ENCODE results near the gene SRD5A1. TPM values are rescaled to one million over a fixed set of nuclear protein-coding genes. Genes with fewer than 3 reads are reported as not detected.

The SRD5A1 gene
- total RNA-seq, 3 donors from 2014 or later: 3.6 to 10.6 (median 7.0) TPM

DNA sequence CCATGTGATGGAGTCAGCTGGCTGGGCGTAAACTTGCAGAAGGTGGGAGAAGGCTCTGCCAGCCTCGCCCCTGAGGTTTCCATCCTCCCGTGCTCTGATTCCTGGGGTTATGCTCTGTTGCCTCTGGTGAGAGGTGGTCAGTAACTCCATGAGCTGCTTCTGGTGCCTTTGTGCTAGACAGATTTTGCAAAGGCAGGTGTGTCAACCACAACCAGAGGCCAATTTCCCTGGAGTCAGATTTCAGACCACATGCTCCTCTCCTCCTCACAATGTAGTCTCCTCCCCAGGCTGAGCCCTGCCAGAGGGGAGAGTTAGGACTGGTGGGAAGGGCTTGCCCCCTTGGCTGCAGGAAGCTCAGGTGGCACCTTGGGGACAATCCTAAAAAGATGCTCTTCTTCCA is 41.2 kb downstream of the SRD5A1 start:
- no peaks in the 10 kb centered on the region for H3K9me3 ChIP-seq
- H3K4me3 ChIP-seq: no peak overlapping the region
- no peak overlapping the region for H3K27ac ChIP-seq
- DNase-seq (ENCODE audit: low spot score in 2 of 2): no peak
- intact Hi-C loops (cut with DNase I; ENCODE audit: low total_unique reads): no loop called here
- H3K36me3 ChIP-seq: no peaks in the 10 kb centered on the region
- no peaks in the 10 kb centered on the region for H3K4me1 ChIP-seq
- TF ChIP-seq POLR2A (IDR thresholded peaks at IDR 0.05) (no peak), POLR2AphosphoS5 (IDR thresholded peaks at IDR 0.05) (no peak)
- TF ChIP-seq, protein P1, sequence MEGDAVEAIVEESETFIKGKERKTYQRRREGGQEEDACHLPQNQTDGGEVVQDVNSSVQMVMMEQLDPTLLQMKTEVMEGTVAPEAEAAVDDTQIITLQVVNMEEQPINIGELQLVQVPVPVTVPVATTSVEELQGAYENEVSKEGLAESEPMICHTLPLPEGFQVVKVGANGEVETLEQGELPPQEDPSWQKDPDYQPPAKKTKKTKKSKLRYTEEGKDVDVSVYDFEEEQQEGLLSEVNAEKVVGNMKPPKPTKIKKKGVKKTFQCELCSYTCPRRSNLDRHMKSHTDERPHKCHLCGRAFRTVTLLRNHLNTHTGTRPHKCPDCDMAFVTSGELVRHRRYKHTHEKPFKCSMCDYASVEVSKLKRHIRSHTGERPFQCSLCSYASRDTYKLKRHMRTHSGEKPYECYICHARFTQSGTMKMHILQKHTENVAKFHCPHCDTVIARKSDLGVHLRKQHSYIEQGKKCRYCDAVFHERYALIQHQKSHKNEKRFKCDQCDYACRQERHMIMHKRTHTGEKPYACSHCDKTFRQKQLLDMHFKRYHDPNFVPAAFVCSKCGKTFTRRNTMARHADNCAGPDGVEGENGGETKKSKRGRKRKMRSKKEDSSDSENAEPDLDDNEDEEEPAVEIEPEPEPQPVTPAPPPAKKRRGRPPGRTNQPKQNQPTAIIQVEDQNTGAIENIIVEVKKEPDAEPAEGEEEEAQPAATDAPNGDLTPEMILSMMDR (IDR thresholded peaks at IDR 0.05): no peak
- no peaks in the 10 kb centered on the region for H3K27me3 ChIP-seq

DNA sequence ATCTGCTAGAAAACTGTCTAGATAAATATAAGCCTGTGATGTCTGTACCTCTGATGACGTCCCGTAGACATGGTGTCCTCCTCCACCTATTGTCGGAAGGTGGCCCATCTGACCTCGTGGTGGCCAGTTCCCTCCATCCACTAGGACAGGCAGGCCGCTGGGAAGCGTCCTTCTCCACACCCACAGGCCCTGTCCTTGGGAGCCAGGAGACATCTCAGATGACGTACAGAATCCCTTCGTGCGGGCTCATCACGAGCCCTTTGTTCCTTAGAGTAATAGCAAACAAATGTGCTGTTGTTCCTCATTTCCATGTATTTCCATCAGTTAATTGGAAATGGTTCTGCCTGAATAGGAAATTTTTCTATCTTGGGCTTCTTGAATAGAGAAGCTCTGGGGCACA is 41.6 kb downstream of the SRD5A1 start:
- no peak for DNase-seq (ENCODE audit: low spot score in 2 of 2)
- intact Hi-C loops (cut with DNase I; ENCODE audit: low total_unique reads): no loop called here
- TF ChIP-seq, protein P1 (IDR thresholded peaks at IDR 0.05): no peak
- TF ChIP-seq POLR2A (IDR thresholded peaks at IDR 0.05) (no peak), POLR2AphosphoS5 (IDR thresholded peaks at IDR 0.05) (no peak)

DNA sequence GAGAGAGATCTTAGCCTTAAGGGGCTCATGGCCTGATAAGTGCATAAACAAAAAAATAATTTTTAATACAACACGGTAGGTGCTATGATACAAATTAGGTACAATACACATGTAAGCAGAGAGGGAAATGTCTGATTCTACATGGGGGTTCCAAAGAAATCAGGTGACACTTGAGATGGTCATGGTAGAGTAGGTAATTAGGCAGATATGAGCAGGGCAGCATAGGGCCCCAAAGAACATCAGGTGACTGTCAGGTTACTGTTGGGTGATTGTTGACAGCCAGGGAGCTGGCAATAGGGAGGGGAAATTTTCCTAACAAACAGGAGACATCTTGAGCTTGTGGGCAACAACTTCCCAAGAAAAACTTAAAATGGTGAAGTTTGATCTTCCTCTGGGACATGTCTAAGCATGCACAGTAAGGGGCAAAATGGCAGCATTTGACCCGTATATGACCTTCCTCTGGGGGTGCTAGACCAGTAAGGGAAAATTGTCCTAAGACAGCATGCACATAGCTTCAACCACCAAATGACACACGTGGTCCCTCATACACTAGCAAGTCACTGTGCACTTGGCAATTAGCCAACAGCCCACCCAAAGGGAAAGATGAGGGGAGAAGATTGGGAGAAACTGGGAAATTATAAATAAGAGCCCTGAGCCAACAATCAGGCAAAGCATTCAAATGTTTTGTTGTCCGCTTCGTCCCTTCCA is 42.7 kb downstream of the SRD5A1 start:
- DNase-seq (ENCODE audit: low spot score in 2 of 2): no peak
- intact Hi-C loops (cut with DNase I; ENCODE audit: low total_unique reads): no loop called here
- no peak overlapping the region for H3K4me3 ChIP-seq

More for the DNA sequence above, 41.6 kb downstream of the SRD5A1 start:
- no peaks in the 10 kb centered on the region for H3K36me3 ChIP-seq
- H3K27me3 ChIP-seq: no peaks in the 10 kb centered on the region
- no peak overlapping the region for H3K4me3 ChIP-seq
- no peak overlapping the region for H3K27ac ChIP-seq
- no peaks in the 10 kb centered on the region for H3K9me3 ChIP-seq
- H3K4me1 ChIP-seq: no peaks in the 10 kb centered on the region

DNA sequence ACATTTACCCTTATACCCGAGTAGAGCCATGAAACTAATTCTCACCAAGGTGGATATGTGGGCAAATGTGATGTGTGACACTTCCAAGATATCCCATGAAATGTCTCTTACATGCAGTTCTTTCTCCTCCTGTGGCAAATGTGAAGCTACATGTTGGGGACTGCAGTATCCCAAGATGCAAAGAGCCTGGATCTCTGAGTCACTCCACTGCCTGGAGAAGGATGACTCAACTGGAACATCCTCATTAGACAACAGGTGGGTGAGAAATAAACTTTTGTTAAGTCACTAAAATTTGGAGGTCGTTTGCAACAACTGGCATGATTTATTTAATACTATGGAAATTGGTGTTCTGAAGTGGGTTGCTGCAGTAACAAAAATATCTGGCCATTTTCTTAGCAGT is 43.5 kb downstream of the SRD5A1 start:
- Histone ChIP-seq H3K27me3 (no peaks in the 10 kb centered on the region), H3K9me3 (no peaks in the 10 kb centered on the region), H3K27ac (no peak overlapping the region), H3K4me3 (no peak overlapping the region), H3K36me3 (no peaks in the 10 kb centered on the region), H3K4me1 (no peaks in the 10 kb centered on the region)
- TF ChIP-seq, protein P1 (IDR thresholded peaks at IDR 0.05): no peak
- TF ChIP-seq POLR2A (IDR thresholded peaks at IDR 0.05) (no peak), POLR2AphosphoS5 (IDR thresholded peaks at IDR 0.05) (no peak)
- DNase-seq (ENCODE audit: low spot score in 2 of 2): no peak
- intact Hi-C loops (cut with DNase I; ENCODE audit: low total_unique reads): no loop called here

More for the DNA sequence above, 42.7 kb downstream of the SRD5A1 start:
- TF ChIP-seq, protein P1 (IDR thresholded peaks at IDR 0.05): no peak
- no peak for TF ChIP-seq POLR2A (IDR thresholded peaks at IDR 0.05)
- no peak for TF ChIP-seq POLR2AphosphoS5 (IDR thresholded peaks at IDR 0.05)
- Histone ChIP-seq H3K36me3 (no peaks in the 10 kb centered on the region), H3K27me3 (no peaks in the 10 kb centered on the region), H3K27ac (no peak overlapping the region), H3K9me3 (no peaks in the 10 kb centered on the region), H3K4me1 (no peaks in the 10 kb centered on the region)

DNA sequence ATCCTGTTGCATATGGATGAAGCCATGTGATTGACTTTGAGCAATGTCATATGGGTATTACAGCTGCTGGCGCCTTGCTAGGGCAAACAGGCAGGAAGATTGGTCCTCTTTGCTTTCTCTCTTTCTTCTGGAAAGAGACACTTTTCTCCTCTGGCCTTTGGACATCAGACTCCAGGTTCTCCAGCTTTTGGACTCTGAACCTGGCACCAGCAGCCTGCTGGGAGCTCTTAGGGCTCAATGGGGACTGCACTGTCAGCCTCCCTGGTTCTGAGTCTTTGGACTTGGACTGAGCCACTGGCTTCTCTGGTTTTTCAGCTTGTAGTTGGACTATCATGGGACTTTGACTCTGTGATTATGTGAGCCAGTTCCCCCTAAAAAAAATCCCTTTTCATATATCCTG is 45.1 kb downstream of the SRD5A1 start:
- intact Hi-C loops (cut with DNase I; ENCODE audit: low total_unique reads): no loop called here
- Histone ChIP-seq H3K36me3 (no peaks in the 10 kb centered on the region), H3K27ac (no peak overlapping the region), H3K4me1 (no peaks in the 10 kb centered on the region), H3K4me3 (no peak overlapping the region), H3K27me3 (peaks cover 0 to 6% of the 10 kb centered on the region in 2 donors), H3K9me3 (no peaks in the 10 kb centered on the region)
- DNase-seq (ENCODE audit: low spot score in 2 of 2): no peak
- TF ChIP-seq POLR2AphosphoS5 (IDR thresholded peaks at IDR 0.05): no peak
- TF ChIP-seq POLR2A (IDR thresholded peaks at IDR 0.05): no peak
- TF ChIP-seq, protein P1 (IDR thresholded peaks at IDR 0.05): no peak
